Measurements from ENCODE around the gene BIRC5.

BIRC5 gene

DNA sequence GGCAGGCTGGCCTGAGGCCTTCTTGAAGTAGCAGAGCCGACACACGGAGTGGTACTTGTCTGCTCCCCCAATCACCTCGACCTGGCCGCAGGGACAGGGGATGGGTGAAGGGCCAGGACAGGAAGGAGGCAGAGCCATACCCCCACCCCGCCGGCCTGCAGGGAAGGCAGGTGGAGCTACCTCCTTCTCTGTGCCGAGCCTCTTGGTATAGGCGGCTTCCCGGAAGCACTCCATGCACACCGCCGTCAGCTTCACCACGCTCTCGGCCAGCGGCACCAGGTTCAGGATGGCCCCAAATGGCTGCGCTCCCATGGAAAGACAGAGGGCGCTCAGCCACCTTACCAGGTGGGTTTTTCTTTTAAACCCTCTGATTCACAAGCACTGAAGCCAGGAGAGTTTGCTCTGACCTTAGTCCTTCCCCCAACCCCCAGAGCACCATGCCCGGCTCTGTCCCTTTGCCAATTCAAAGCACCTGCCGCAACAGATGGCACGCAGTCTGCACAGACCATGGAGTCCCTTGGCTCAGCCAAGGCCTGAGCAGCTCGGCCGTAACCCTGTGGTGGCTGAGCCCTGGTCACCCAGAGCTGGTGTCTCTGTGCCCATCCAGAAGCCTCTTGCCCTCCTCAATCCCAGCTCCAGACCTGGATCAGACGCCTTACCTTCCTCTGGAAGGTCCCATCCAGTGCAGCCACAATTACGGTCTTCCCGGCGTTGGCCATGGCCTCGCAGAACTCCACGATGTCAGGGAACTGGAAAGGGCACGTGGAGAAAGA lies 39.0 kb upstream of the BIRC5 start:
- Mint-ChIP-seq H3K4me3 (peak overlapping the region; percentile 87), H3K9me3 (no peaks in the 10 kb centered on the region), H3K27me3 (no peaks in the 10 kb centered on the region), H3K4me1 (ENCODE audit: low read depth) (peaks cover 90% of the 10 kb centered on the region), H3K27ac (peak overlapping the region; percentile 97), H3K36me3 (ENCODE audit: low read depth) (peaks cover 70% of the 10 kb centered on the region)
- intact Hi-C loops (cut with micrococcal nuclease), result loop anchor here (1.0 to 5.0 kb wide), 3 partner anchors 31 to 63 kb away; partner anchors contain the start of gene TMC8

GRCh38 chr17:78175643-78175981 lies 38.4 kb upstream of the BIRC5 start:
- intact Hi-C loops (cut with micrococcal nuclease), result loop anchor here (5.0 kb wide), 1 partner anchor 63 kb away; no protein-coding TSS in a partner anchor
- Mint-ChIP-seq H3K36me3 (ENCODE audit: low read depth) (peaks cover 64% of the 10 kb centered on the region), H3K4me3 (peak overlapping the region; percentile 10), H3K27ac (peak overlapping the region; percentile 97), H3K4me1 (ENCODE audit: low read depth) (peaks cover 90% of the 10 kb centered on the region), H3K9me3 (no peaks in the 10 kb centered on the region), H3K27me3 (no peaks in the 10 kb centered on the region)

- Mint-ChIP-seq H3K4me3 (no peak overlapping the region), H3K9me3 (no peaks in the 10 kb centered on the region), H3K36me3 (ENCODE audit: low read depth) (peaks cover 54% of the 10 kb centered on the region), H3K27ac (peak overlapping the region; percentile 97), H3K27me3 (no peaks in the 10 kb centered on the region), H3K4me1 (ENCODE audit: low read depth) (peaks cover 82% of the 10 kb centered on the region)
- intact Hi-C loops (cut with micrococcal nuclease), result loop anchor here (5.0 kb wide), 1 partner anchor 64 kb away; no protein-coding TSS in a partner anchor
These were observed 37.5 kb upstream of the BIRC5 start for GRCh38 chr17:78176548-78177025.

GRCh38 chr17:78179372-78179771 lies 34.7 kb upstream of the BIRC5 start:
- intact Hi-C loops (cut with micrococcal nuclease), result loop anchor here (5.0 kb wide), 1 partner anchor 67 kb away; no protein-coding TSS in a partner anchor
- no peaks in the 10 kb centered on the region for H3K9me3 Mint-ChIP-seq
- no peaks in the 10 kb centered on the region for H3K27me3 Mint-ChIP-seq
- H3K4me1 Mint-ChIP-seq (ENCODE audit: low read depth), result peaks cover 54% of the 10 kb centered on the region
- H3K27ac Mint-ChIP-seq, result peak overlapping the region; percentile 67
- H3K4me3 Mint-ChIP-seq, result no peak overlapping the region
- H3K36me3 Mint-ChIP-seq (ENCODE audit: low read depth), result peaks cover 27% of the 10 kb centered on the region

- Mint-ChIP-seq H3K36me3 (ENCODE audit: low read depth) (peaks cover 20% of the 10 kb centered on the region), H3K4me1 (ENCODE audit: low read depth) (peaks cover 51% of the 10 kb centered on the region), H3K9me3 (no peaks in the 10 kb centered on the region), H3K27ac (peak overlapping the region; percentile 67), H3K4me3 (no peak overlapping the region), H3K27me3 (no peaks in the 10 kb centered on the region)
- intact Hi-C loops (cut with micrococcal nuclease), result no loop called here
These were observed 34.0 kb upstream of the BIRC5 start for GRCh38 chr17:78180083-78180482.

DNA sequence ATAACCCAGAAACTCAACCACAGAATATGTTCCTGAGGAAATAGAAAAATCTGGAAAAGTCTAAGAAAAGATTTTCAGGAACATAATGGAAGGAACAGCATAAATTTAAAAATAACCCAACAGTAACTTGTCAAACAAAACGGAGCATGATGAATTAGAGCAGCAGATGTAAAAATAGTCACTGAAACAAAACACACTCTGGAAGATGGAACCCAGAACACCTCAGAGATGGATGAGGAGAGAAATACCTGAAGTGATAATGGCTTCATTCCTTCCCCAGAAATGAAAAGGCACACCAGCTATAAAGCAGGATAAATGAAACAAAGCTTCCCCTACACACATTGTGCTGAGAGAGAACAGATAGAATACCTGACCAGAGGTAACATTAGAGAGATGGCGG lies 33.5 kb upstream of the BIRC5 start:
- H3K27me3 Mint-ChIP-seq, result no peaks in the 10 kb centered on the region
- H3K4me3 Mint-ChIP-seq, result no peak overlapping the region
- H3K27ac Mint-ChIP-seq, result peak overlapping the region; percentile 67
- intact Hi-C loops (cut with micrococcal nuclease), result no loop called here
- peaks cover 51% of the 10 kb centered on the region for H3K4me1 Mint-ChIP-seq (ENCODE audit: low read depth)
- peaks cover 15% of the 10 kb centered on the region for H3K36me3 Mint-ChIP-seq (ENCODE audit: low read depth)
- no peaks in the 10 kb centered on the region for H3K9me3 Mint-ChIP-seq

- no peak overlapping the region for H3K4me3 Mint-ChIP-seq
- H3K27ac Mint-ChIP-seq, result peak overlapping the region; percentile 4
- H3K36me3 Mint-ChIP-seq (ENCODE audit: low read depth), result no peaks in the 10 kb centered on the region
- intact Hi-C loops (cut with micrococcal nuclease), result no loop called here
- no peaks in the 10 kb centered on the region for H3K27me3 Mint-ChIP-seq
- no peaks in the 10 kb centered on the region for H3K9me3 Mint-ChIP-seq
- H3K4me1 Mint-ChIP-seq (ENCODE audit: low read depth), result peaks cover 52% of the 10 kb centered on the region
These were observed 31.5 kb upstream of the BIRC5 start for GRCh38 chr17:78182504-78182903.

- H3K27ac Mint-ChIP-seq, result no peak overlapping the region
- H3K4me1 Mint-ChIP-seq (ENCODE audit: low read depth), result peaks cover 57% of the 10 kb centered on the region
- H3K36me3 Mint-ChIP-seq (ENCODE audit: low read depth), result no peaks in the 10 kb centered on the region
- no peaks in the 10 kb centered on the region for H3K9me3 Mint-ChIP-seq
- intact Hi-C loops (cut with micrococcal nuclease), result no loop called here
- H3K27me3 Mint-ChIP-seq, result no peaks in the 10 kb centered on the region
- H3K4me3 Mint-ChIP-seq, result no peak overlapping the region
These were observed 30.1 kb upstream of the BIRC5 start for GRCh38 chr17:78183916-78184315.

DNA sequence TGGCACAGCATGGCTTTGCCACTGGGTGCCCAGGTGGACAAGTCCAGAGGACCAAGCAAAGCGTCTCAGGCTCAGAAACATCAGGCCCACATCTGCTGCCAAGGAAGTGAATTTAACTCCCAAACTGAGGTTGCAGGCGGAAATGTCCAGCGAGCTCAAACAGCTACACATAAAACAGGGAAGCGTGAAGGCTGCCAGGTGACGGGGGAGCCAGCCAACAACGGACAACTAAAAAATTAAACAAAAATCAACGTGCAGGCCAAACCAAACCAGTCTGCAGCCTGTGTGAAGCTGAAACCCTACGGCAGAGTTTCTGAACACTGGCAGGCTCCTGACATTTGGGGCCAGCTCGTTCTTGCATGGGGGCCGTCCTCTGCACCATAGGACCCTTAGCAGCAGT lies 29.7 kb upstream of the BIRC5 start:
- Mint-ChIP-seq H3K4me1 (ENCODE audit: low read depth) (peaks cover 56% of the 10 kb centered on the region), H3K36me3 (ENCODE audit: low read depth) (no peaks in the 10 kb centered on the region)

DNA sequence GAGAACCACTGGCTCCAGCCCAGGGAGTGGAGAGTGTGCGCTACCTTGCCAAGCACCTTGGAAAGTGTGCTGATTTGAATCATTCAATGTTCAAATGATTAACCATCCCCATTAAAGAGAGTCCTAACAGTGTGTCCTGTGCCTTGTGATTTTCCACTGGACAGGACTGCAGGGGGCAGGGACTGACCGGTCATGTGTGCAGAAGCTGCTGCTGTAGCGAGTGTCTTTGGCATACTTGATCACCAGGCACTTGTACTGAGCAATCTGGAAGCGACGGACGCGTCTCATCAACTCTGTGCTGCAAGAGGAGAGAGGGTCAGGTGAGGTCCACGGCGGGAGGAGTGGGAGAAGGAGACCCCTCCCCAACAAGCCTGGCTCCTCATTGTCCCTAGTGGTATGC lies 29.2 kb upstream of the BIRC5 start:
- no peak overlapping the region for H3K4me3 Mint-ChIP-seq
- peaks cover under 1% of the 10 kb centered on the region for H3K36me3 Mint-ChIP-seq (ENCODE audit: low read depth)
- H3K4me1 Mint-ChIP-seq (ENCODE audit: low read depth), result peaks cover 52% of the 10 kb centered on the region
- intact Hi-C loops (cut with micrococcal nuclease), result loop anchor here (5.0 kb wide), 1 partner anchor 58 kb away; the partner anchor contains the start of gene TMC6
- no peaks in the 10 kb centered on the region for H3K9me3 Mint-ChIP-seq
- H3K27me3 Mint-ChIP-seq, result no peaks in the 10 kb centered on the region
- H3K27ac Mint-ChIP-seq, result no peak overlapping the region

More for the DNA sequence above, 29.7 kb upstream of the BIRC5 start:
- Mint-ChIP-seq H3K4me3 (no peak overlapping the region), H3K9me3 (no peaks in the 10 kb centered on the region), H3K27me3 (no peaks in the 10 kb centered on the region), H3K27ac (no peak overlapping the region)
- intact Hi-C loops (cut with micrococcal nuclease), result no loop called here

- H3K9me3 Mint-ChIP-seq, result no peaks in the 10 kb centered on the region
- peak overlapping the region; percentile 78 for H3K27ac Mint-ChIP-seq
- intact Hi-C loops (cut with micrococcal nuclease), result loop anchor here (5.0 kb wide), 1 partner anchor 59 kb away; the partner anchor contains the start of gene TMC6
- H3K36me3 Mint-ChIP-seq (ENCODE audit: low read depth), result peaks cover 13% of the 10 kb centered on the region
- H3K4me1 Mint-ChIP-seq (ENCODE audit: low read depth), result peaks cover 51% of the 10 kb centered on the region
- peak overlapping the region; percentile 73 for H3K4me3 Mint-ChIP-seq
- H3K27me3 Mint-ChIP-seq, result no peaks in the 10 kb centered on the region
These were observed 27.9 kb upstream of the BIRC5 start for GRCh38 chr17:78185981-78186691.

- Mint-ChIP-seq H3K27me3 (no peaks in the 10 kb centered on the region), H3K36me3 (ENCODE audit: low read depth) (peaks cover 21% of the 10 kb centered on the region), H3K27ac (peak within 1 kb of the TSS; percentile 78), H3K9me3 (no peaks in the 10 kb centered on the region), H3K4me3 (peak within 1 kb of the TSS; percentile 73), H3K4me1 (ENCODE audit: low read depth) (peaks cover 51% of the 10 kb centered on the region)
- intact Hi-C loops (cut with micrococcal nuclease), result loop anchor here (1.0 to 5.0 kb wide), 2 partner anchors 11 to 60 kb away; partner anchors contain the start of gene TMC6
These were observed 27.1 kb upstream of the BIRC5 start, which contains the start of the genes AFMID and TK1 for GRCh38 chr17:78186692-78187595. AFMID (plus strand) TSS chr17:78187362; CDS start chr17:78187371, 9 bp downstream. TK1 (minus strand) TSS chr17:78187052; CDS start chr17:78186994, 58 bp downstream.

- intact Hi-C loops (cut with micrococcal nuclease), result no loop called here
- Mint-ChIP-seq H3K4me3 (no peak overlapping the region), H3K27ac (no peak overlapping the region)
These were observed 17.3 kb upstream of the BIRC5 start for GRCh38 chr17:78196716-78197115.

More at GRCh38 chr17:78196716-78197115, 17.3 kb upstream of the BIRC5 start:
- no peaks in the 10 kb centered on the region for H3K9me3 Mint-ChIP-seq
- peaks cover 56% of the 10 kb centered on the region for H3K36me3 Mint-ChIP-seq (ENCODE audit: low read depth)
- no peaks in the 10 kb centered on the region for H3K27me3 Mint-ChIP-seq
- peaks cover 32% of the 10 kb centered on the region for H3K4me1 Mint-ChIP-seq (ENCODE audit: low read depth)
